CD4-positive, alpha-beta T cell treated with Interleukin-12 subunit alpha and Interleukin-12 subunit beta, for 1 hour (primary cell): Measurements from ENCODE around the gene ZDHHC16.
"Not testable (repeated sequence)": the region's sequence is repeated elsewhere in the genome, so short reads cannot be mapped to it uniquely, and the experiment has no call there.

Experiments used
- DNase-seq: peaks from one replicate; pipeline ENCODE4 v3.0.0-alpha.2; 2020

ZDHHC16 gene

DNA sequence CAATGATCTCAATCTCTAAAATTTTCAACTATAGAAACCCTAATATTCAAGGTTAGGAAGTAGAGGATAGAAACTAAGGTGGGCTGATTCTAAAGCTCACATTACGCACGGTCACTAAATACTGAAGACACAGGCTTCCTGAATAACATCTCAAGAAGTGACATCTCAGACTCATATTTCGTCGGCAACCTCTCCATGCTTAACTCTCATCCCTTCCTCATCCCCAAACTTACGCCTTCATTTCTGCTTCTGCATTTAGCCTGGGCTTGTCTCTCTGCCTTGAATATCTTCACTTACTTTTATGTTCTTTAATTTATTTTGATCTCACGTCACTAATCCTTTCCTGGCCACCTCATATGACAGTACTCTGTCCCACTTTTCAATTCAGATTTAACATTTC, 10.8 kb upstream of the ZDHHC16 start:
- DNase-seq = no peak

DNA sequence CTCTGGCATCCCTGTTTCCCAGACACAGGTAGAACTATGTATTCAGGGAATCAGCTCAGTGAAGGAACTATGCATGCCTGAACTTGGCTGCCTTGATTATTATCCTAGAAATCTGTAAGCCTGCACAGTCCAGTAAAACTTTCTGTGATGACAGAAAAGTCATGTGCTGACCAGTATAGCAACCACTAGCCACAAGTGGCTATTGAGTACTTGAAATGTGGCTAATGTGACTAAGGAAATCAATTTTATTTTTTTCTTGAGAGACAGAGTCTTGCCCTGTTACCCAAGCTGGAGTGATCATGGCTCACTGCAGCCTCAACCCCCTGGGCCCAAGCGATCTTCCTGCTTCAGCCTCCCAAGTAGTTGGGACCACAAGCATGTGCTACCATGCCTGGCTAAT, 3.7 kb upstream of the ZDHHC16 start:
- DNase-seq = no peak

DNA sequence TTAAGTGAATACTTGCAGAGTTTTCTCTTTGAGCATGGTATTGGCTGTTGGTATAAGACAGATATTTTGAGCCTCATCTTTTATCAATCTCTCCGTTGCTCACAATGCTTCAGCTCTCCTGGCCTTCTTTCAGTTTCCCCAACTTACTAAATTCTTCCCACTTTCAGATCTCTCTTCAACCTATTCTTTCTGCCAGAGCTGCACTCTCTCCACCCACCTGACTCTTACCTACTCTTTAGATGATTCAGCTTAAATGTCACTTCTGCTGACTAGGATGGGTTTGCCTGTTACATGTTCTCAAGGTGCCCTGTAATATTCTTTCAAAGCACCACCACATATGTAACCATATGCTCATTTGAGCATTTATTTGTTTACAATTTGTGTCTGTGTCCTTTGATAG, 1.8 kb upstream of the ZDHHC16 start:
- DNase-seq = no peak

DNA sequence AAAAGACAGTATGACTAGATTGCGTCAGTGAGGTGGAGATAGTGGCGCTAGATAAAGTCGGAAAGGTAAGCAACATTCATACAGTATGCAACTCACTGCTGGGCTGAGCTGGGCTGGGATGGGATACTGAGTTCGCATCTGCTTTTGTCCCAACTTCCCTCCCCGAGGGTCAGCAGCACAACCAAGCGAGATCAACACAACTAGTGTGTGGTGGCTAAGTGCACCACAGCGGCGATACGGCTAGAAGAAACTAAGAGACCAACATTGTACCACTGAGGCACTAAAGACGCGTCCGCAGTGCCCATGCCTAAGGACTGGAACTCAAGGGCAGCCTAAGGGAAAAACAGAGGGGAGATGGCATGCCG, 636 bp upstream of the ZDHHC16 start:
- no peak for DNase-seq

DNA sequence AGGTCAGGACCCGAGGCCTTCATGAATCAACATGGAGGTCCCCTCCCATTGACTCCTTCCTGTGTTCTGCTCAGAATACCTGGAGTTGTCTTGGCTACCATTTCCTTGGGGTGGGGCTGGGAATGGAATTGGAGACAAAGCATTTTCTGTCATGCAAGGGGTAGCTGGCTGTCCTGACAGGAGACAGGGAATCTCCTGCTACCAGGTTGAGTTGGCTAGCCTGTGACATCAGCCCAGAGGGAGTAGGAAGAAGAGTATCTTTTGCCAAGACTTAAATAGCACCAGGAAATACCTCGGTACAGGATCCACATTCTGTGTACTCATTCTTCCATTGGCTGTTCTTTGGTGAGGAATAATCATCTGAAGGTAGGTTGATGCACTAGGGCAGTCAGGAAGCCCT, 4.9 kb downstream of the ZDHHC16 start:
- DNase-seq = no peak

DNA sequence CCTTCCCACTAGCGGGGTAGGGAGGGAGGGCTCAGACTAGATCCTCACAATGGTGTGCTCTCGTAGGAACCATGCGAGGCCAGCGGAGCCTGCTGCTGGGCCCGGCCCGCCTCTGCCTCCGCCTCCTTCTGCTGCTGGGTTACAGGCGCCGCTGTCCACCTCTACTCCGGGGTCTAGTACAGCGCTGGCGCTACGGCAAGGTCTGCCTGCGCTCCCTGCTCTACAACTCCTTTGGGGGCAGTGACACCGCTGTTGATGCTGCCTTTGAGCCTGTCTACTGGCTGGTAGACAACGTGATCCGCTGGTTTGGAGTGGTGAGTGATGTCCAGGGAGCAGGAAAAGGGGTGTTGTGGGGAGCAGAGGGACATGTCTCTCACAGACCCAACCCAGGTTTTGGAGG, 5.6 kb downstream of the ZDHHC16 start:
- no peak for DNase-seq

DNA sequence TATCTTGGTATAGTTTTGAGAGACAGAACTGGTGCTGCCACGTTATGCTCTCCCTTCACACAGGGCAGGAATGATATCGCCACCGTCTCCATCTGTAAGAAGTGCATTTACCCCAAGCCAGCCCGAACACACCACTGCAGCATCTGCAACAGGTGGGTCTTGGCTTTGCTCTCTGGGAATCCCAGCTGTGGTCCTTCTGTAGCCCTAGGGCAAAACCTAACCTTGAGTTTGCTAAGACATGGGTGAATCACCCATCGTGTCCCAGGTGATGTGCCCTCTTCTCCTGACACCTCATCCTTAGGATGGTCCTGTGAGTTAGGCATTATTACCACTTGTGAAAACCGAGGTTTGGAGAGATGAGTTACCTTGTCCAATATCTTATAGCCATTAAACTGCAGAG, 6.4 kb downstream of the ZDHHC16 start:
- no peak for DNase-seq

DNA sequence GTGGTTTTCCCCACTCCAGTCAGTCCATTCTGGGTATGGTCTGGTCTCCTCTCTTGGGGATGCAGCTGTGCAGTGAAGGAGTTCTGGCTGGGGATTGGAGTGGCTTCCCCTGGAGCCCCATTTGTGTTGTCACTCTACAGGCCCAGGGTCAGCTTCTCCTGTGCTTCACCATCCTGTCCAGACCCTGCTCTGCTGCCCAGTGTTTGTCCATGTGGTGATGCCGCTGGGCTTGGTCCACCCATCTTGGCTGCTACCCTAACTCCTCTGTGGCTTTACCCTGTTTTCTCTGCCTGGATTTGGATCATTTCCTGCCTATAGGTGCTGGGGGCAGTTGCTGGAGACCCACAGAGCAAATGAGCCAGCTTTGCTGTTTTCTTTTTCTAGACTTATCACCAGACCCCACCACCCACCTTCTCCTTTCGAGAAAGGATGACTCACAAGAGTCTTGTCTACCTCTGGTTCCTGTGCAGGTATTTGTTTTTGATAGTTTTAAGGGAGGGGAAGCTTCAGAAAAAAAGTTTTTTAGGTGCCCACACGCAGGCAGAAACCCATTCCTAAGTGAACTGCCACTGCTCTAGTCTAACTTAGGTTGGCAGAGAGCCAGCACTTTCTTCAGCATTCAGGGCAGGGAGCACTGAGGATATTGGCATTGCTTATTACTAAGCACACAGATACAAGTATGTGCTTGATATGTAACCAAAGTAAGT, 8.5 kb downstream of the ZDHHC16 start:
- DNase-seq = no peak

DNA sequence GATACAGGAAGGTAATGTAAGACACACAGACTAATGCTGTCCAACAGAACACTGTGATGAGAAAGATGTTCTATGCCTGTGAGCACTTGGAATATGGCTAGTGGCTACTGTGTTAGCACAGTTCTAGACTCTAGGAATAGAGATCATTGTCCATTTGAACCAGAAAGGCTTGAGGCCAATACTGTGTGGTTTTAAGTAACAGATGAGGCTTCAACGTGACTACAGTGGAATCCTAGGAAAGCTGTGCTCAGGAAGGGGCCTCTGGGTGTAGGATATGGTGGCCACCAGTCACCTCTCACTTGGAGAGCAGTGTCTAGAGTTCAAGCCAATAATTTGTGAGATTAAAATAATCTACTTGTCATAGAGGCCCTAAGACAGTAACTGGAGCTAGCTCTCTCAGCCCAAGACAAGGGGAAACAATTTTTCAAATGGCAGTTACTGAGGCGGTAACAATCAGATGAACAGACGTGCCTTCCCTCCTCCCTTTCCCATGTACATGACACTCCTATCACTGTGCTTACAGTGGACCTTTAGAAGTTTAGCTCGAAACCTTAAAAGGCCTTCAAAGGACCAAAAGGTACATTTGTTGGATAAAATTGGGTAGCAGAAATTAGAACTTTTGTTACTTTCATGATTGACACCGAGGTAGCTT, 10.2 kb downstream of the ZDHHC16 start:
- DNase-seq = no peak

DNA sequence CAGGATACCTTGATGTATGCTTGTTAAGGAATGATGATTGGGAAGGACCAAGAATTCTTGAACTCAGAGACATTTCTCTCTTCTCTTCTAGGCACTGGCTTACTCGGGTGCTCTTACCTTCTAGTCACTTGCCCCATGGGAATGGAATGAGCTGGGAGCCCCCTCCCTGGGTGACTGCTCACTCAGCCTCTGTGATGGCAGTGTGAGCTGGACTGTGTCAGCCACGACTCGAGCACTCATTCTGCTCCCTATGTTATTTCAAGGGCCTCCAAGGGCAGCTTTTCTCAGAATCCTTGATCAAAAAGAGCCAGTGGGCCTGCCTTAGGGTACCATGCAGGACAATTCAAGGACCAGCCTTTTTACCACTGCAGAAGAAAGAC, 10.7 kb downstream of the ZDHHC16 start:
- DNase-seq = no peak

DNA sequence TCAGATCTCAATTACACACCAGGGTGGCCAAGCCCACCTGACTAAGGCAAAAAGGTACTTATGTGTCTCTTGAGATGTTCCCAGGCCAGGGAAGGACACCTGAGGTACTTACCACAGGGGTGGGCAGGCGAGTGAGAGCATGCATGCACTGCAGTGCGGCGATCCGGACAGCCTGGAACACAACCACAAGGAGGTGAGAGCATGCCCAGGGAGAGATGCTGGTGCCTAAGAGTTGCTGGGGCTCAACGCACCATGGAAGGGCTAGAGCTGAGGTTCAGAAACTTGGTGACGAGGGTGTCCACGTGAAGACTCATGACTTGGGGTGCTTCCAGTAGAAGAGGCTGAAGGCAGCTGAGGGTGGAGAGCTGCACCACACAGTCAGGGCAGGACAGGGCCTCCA, 13.1 kb downstream of the ZDHHC16 start:
- no peak for DNase-seq

DNA sequence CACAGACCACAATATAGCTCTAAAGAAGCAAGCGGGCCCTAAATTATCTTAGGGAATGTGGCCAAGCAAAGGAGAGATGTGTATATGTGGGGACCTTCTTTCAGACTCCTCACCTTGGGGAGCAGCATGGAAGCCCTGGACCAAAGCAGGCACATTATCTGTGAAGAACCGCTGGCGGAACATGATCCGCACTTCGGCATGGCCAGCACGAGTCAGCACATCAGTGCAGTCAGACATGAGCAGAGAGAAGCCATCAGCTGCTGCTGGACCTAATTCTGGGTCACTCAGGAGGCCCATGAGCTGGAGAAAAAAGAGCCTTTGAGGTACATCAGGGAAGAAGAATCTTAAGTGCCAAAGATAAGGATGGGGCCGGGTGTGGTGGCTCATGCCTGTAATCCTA, 14.0 kb downstream of the ZDHHC16 start:
- no peak for DNase-seq

DNA sequence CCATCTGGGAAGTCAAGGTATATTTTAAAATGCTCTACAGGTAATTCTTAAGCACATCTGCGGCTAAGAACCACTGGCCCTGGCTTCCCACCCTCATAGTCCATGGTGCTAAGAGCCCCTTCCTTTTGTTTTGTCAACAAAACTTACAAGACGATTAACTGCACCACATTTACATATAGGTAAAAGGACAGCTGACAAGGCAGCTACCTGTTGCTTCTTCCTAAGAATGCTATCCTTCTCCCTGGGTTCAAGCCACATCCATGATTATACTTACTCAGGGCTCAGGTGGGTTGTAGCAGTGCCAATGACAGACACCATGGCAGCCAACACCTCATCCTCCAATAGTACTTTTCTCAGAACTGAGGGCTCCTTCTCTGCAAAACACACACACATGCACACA, 16.3 kb downstream of the ZDHHC16 start:
- no peak for DNase-seq

DNA sequence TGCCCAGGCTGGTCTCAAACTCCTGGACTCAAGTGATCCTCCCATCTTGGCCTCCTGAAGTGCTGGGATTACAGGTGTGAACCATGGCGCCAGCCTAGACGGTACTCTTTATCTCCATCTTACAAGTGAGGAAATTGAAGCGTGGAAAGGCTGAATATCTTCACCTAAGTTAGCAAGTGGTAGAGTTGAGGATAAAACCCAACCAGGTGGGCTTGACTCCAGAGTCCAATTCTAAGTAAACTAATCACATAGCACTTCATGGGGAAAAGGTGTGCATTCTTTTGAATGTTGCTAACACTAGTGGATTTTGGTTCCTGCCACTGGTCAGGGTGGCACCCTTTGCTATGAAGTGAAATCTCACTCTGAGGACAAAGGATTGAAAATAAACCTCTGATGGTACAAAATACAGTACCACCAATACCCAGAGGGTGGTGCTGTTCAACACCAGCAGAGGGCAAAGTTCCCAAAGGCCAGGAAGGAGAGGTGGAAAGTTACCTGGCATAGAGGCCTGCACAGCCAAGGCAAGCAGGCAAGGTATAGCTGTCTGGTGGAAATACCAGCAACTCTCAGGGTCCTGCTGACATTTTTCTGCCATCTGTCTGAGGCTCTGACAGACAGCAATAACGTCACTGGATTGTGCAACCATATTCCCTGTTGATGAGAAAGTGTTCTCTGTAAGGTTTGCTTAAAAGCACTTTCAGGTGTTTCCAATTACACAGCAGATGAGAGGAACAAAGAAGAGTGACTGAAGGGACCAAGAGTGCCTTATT, 17.6 kb downstream of the ZDHHC16 start:
- peak; percentile 55 for DNase-seq

DNA sequence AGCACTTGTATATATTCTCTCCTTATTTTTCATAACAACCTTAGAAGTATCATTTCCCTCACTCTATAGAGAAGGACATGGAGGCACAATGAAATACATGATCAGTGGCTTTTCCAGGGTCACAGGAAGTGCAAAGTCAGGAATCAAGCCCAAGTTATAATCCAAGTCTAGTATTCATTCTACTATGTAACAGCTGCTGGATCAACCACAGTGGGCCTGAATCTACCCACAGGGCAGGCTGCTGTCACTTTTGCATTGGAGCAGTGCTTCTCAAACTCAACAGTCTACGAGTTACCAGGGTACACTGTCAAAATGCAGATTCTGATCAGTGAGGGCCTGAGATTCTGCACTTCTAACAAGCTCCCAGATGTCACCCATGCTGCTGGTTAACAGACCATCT, 18.3 kb downstream of the ZDHHC16 start:
- no peak for DNase-seq

DNA sequence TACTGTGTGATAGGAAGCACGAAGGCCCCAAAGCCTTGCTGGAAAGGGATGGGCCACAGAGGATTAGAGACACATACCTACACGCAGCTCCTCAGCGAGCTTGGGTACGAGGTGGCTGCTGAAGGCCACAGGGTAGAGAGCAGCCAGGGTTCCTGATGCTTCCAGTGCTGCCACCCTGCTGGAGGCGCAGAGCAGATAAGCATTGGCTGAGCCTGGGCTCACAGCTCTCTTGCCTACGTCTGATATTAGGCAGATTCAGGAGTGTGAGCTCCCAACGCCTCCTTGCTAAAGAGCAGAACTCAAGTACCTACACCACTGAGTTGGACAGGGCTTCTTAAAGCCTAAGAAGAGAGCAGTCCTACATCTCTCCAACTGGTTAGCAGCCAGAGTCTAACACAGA, 20.0 kb downstream of the ZDHHC16 start:
- DNase-seq = no peak

DNA sequence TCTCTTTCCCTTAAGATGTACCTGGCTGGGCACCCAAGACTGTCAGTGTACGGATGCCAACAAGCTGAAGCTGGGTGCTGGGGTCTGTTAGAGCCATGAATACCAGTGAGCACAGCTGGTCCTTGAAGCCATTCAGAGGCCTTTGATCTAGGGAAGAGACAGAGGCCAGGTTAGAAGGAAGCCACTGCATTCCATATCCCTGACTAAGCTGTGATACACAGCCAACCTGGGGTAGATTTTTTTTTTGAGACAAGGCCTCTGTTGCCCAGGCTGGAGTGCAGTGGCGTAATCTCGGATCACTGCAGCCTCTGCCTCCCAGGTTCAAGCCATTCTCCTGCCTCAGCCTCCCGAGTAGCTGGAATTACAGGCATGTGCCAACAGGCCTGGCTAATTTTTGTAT, 20.8 kb downstream of the ZDHHC16 start:
- DNase-seq = no peak

DNA sequence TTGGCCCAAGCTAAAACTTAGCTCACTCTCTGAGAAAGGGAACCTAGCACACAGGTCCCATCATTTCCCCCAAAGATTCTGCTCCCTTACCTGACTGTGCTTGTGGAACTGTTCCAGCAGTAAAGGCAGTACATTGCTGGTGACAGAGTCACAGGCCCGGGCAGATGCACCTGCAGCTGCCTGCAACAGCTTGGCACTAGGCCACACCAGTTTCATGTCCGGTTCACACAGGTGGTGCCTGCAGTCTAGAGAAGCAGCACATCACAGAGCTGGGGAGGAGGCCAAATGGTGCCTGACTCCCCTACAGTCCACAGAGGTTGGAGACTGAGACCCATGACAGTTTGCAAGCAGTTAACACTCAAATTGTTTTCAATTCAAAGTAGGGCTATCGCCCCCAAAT, 22.2 kb downstream of the ZDHHC16 start:
- no peak for DNase-seq

DNA sequence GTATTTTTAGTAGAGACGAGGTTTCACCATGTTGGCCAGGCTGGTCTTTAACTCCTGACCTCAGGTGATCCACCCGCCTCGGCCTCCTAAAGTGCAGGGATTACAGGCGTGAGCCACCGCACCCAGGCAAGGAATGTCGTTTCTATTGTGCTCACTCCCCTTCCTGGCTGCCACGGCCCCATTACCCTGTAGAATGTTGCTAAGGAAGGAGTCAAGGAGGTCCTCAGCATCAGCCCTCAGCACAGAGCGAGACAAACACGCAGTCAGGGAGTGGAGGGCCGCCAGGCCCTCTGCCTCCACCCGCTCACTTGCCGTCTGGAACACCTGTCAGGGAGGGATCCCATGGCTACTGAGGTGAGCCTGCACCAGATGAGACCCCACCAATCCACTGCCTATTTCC, 22.8 kb downstream of the ZDHHC16 start:
- not testable (repeated sequence) for DNase-seq

DNA sequence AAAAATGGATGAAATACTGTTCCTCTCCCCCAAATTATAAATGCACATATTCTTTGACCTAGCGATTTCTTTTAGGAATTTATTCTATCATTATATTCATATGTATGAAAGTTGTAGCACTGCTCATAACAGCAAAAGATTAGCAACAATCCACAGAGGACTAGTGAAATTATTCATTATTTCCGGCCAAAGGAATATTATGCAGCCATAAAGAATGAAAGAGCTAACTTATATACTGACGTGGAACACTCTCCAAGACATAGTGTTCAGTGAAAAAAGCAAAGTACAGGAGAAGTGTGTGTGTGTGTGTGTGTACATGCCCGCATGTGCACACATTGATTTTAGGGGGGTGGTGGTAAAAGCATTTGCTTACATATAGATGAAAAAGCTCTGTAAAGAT, 28.9 kb downstream of the ZDHHC16 start:
- DNase-seq = no peak

DNA sequence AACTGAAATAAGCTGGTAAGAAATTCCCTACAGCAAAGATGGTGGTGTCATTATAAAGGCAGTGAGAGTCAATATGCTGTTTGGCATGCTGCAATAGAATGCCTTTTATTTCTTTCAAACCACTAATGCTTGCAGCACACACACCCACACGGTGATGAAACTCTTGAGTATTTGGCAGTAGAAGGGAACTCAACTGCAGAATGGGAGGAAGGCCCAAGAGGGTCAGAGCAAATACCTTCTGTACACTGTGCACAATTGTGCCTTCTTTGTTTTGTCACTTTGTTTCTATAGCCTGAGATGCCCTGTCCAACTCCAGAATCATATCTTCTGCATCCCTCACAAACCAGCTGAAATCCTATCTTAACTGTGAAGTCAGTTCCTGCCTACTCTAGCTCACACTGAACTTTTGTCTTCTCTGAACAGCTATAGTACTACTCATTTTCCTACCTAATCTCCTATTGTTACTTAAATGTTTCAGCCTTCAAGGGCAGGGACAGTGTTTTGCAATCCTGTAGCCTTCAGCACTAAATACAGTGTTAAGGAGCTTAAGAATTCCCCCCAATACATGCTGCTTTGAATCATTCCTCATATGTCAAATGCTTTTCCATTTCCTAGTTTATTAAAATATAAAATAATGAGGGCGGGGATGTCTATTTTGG, 30.1 kb downstream of the ZDHHC16 start:
- DNase-seq = no peak

DNA sequence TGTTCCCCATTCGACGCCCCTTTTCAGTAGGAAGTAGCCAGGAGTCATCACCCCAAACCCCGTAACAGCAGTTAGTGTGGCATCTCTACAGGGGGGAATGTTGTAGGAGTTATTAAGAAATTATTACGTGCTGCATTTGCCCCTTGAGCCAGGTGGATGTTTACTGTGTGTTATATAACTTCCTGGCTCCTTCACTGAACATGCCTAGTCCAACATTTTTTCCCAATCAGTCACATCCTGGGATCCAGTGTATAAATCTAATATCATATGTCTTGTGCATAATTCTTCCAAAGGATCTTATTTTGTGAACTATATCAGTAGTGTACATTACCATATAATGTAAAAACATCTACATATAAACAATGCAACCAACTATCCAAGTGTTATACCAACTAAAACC, 33.4 kb downstream of the ZDHHC16 start:
- not testable (repeated sequence) for DNase-seq

DNA sequence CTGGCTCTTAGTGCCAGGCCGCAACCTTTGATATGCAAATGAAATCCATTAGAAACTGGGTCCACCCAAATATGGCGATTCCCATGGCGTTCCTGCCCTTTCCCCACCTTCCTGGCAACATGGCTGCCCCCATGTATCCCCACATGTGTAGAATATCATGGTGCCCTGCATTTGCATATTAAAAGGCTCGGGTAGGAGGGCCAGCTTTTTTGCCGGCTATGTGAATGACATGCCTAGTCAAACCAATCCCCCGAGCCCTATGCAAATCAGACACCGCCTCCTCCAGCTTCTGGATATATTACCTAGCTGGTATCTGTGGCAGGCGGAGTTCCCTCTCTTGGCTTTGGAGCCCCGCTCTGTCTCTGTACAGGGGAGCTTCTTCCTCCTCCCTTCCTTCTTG, 34.0 kb downstream of the ZDHHC16 start:
- no peak for DNase-seq

DNA sequence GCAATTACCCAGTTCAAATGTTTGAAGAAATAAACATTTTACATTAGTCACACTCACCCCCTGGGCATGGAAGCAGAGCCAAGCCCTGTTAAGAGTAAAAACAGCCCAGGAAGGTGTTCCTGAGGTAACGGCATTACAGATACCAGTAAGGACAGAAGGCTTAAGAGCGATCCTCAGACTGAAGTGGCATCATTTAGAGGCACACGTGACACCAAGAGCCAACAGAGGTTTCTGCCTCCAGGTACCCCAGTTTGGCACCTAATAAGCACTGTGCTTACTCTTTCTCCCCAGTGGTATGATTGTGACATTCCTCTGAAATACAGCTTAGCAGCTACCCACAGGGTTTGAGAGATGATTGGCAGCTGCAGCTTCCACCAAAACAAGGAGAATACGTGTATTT, 35.1 kb downstream of the ZDHHC16 start:
- no peak for DNase-seq
